ENCODE results near the gene PRKG1.
"Not testable (repeated sequence)": the region's sequence is repeated elsewhere in the genome, so short reads cannot be mapped to it uniquely, and the experiment has no call there.

Gene PRKG1

GRCh38 chr10:52121688-52122087 lies 1047.4 kb downstream of the PRKG1 start:
- no peak for DNase-seq (ENCODE audit: low read depth)

- no peak for DNase-seq (ENCODE audit: low read depth)
These were observed 1053.9 kb downstream of the PRKG1 start for GRCh38 chr10:52128056-52128683.

GRCh38 chr10:52129410-52130178 lies 1055.3 kb downstream of the PRKG1 start:
- no peak for DNase-seq (ENCODE audit: low read depth)

GRCh38 chr10:52135101-52135500 lies 1060.8 kb downstream of the PRKG1 start:
- no peak for DNase-seq (ENCODE audit: low read depth)

- no peak for DNase-seq (ENCODE audit: low read depth)
These were observed 1062.6 kb downstream of the PRKG1 start for GRCh38 chr10:52136921-52137320.

- no peak for DNase-seq (ENCODE audit: low read depth)
These were observed 1069.1 kb downstream of the PRKG1 start for GRCh38 chr10:52143338-52143737.

GRCh38 chr10:52145636-52146035 lies 1071.3 kb downstream of the PRKG1 start:
- DNase-seq (ENCODE audit: low read depth), result no peak

- no peak for DNase-seq (ENCODE audit: low read depth)
These were observed 1072.5 kb downstream of the PRKG1 start for GRCh38 chr10:52146766-52147165.

GRCh38 chr10:52170776-52171175 lies 1096.5 kb downstream of the PRKG1 start:
- DNase-seq (ENCODE audit: low read depth), result no peak

GRCh38 chr10:52172581-52172980 lies 1098.3 kb downstream of the PRKG1 start:
- no peak for DNase-seq (ENCODE audit: low read depth)

GRCh38 chr10:52185256-52185655 lies 1111.0 kb downstream of the PRKG1 start:
- DNase-seq (ENCODE audit: low read depth), result no peak

GRCh38 chr10:52187521-52188258 lies 1113.4 kb downstream of the PRKG1 start:
- DNase-seq (ENCODE audit: low read depth), result no peak

GRCh38 chr10:52191049-52191448 lies 1116.8 kb downstream of the PRKG1 start:
- no peak for DNase-seq (ENCODE audit: low read depth)

- DNase-seq (ENCODE audit: low read depth), result no peak
These were observed 1119.9 kb downstream of the PRKG1 start for GRCh38 chr10:52194191-52194590.

GRCh38 chr10:52194716-52195115 lies 1120.4 kb downstream of the PRKG1 start:
- DNase-seq (ENCODE audit: low read depth), result no peak

- DNase-seq (ENCODE audit: low read depth), result no peak
These were observed 1122.8 kb downstream of the PRKG1 start for GRCh38 chr10:52197098-52197497.

- DNase-seq (ENCODE audit: low read depth), result no peak
These were observed 1124.3 kb downstream of the PRKG1 start for GRCh38 chr10:52198540-52198939.

GRCh38 chr10:52204906-52205305 lies 1130.6 kb downstream of the PRKG1 start:
- DNase-seq (ENCODE audit: low read depth), result not testable (repeated sequence)

- no peak for DNase-seq (ENCODE audit: low read depth)
These were observed 1134.1 kb downstream of the PRKG1 start for GRCh38 chr10:52208365-52208764.

GRCh38 chr10:52210161-52210560 lies 1135.9 kb downstream of the PRKG1 start:
- no peak for DNase-seq (ENCODE audit: low read depth)

- no peak for DNase-seq (ENCODE audit: low read depth)
These were observed 1137.8 kb downstream of the PRKG1 start for GRCh38 chr10:52212062-52212461.

GRCh38 chr10:52212802-52213201 lies 1138.5 kb downstream of the PRKG1 start:
- DNase-seq (ENCODE audit: low read depth), result no peak

GRCh38 chr10:52213321-52213752 lies 1139.0 kb downstream of the PRKG1 start:
- no peak for DNase-seq (ENCODE audit: low read depth)

Measured in T-helper 22 cell (primary cell).